Measurements from ENCODE around the gene DCC.

DNA sequence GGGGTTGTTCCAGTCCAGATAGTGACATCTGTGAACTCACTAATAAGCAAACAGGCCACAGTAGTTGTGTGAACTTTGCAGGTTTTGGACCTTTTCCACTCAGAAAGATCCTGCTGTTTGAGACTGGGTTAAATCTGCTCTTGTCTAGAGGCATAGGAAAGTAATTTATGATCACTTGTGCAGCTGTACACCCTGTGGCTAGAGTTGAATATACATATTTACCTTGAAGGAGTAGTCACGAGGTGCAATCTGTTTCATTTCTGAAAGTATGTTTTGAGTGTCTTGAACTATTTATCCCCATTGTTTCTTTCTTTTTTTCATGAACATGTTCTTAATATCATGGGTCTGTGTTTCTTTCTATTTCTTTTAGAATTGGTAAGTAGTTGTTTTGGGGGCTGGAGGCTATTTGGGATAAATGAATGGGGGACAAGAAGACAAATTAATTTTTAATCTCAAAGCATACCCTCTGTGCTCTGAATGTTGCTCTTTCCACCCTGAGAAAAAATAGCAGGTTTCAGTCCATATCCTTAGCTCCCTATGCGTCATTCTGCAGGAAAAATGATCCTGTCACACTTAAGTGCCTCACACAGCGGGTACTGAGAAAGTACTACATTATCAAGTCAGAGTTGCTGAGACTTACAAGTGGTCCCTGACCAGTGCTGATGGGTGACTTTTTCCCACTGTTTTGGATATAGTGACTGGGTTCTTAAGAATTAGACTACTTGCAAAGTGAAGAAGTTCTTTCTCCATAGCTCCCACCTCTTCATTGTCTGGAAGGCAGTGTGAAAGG is 28.2 kb downstream of the DCC start:
- TF ChIP-seq CTCF (IDR thresholded peaks at IDR 0.05; ENCODE audit: low read depth, low read length, poor library complexity, severe bottlenecking), result no peak
- no peak for TF ChIP-seq EZH2phosphoT487 (IDR thresholded peaks at IDR 0.05; ENCODE audit: borderline replicate concordance, low read length)
